Pulmonary artery endothelial cell (primary cell): ENCODE measurements around the gene GORASP1. TPM values are rescaled to one million over a fixed set of nuclear protein-coding genes. Genes with fewer than 3 reads are reported as not detected.
A peak's percentile ranks its signal among the peaks of the same experiment; 100 is the strongest.

Source experiments
- DNase-seq: peaks from one replicate; pipeline ENCODE4 v3.0.0-alpha.2; 2011; ENCODE audit warnings: low read depth, low spot score
- total RNA-seq: library from RNA; depleted of rRNA; stranded (reverse); fragments of >200 nt; gene quantifications from 2 replicates; pipeline ENCODE4 v1.2.3, GENCODE V29; 2014

The GORASP1 gene
- total RNA-seq: 39.0 and 44.8 TPM in 2 replicates

- peak; percentile 58 for DNase-seq
Observed at GRCh38 chr3:39107388-39108199, at the start of gene GORASP1, which contains the start of gene TTC21A. Gene GORASP1 (minus strand): TSS chr3:39107627. CDS start chr3:39107541, 86 bp downstream. Gene TTC21A (plus strand): TSS chr3:39107680. CDS start chr3:39107838, 158 bp downstream.

GRCh38 chr3:39156421-39156820 lies 49.0 kb upstream of the GORASP1 start:
- no peak for DNase-seq

- no peak for DNase-seq
Observed at GRCh38 chr3:39154280-39155021, 47.0 kb upstream of the GORASP1 start.

- DNase-seq: no peak
Observed at GRCh38 chr3:39153977-39154279, 46.5 kb upstream of the GORASP1 start.

- DNase-seq: peak; percentile 85
Observed at GRCh38 chr3:39150803-39151631, 43.6 kb upstream of the GORASP1 start.

GRCh38 chr3:39150148-39150802 lies 42.8 kb upstream of the GORASP1 start:
- DNase-seq: no peak

GRCh38 chr3:39149498-39150147 lies 42.2 kb upstream of the GORASP1 start:
- no peak for DNase-seq

GRCh38 chr3:39149059-39149455 lies 41.6 kb upstream of the GORASP1 start:
- DNase-seq: no peak

- DNase-seq: no peak
Observed at GRCh38 chr3:39148435-39149058, 41.1 kb upstream of the GORASP1 start.

GRCh38 chr3:39147711-39148434 lies 40.4 kb upstream of the GORASP1 start:
- DNase-seq: peak; percentile 66

- DNase-seq: peak; percentile 93
Observed at GRCh38 chr3:39146611-39147591, 39.5 kb upstream of the GORASP1 start.

GRCh38 chr3:39146083-39146501 lies 38.7 kb upstream of the GORASP1 start:
- DNase-seq: no peak

GRCh38 chr3:39144748-39145380 lies 37.4 kb upstream of the GORASP1 start:
- DNase-seq: no peak

GRCh38 chr3:39144095-39144747 lies 36.8 kb upstream of the GORASP1 start:
- no peak for DNase-seq

- no peak for DNase-seq
Observed at GRCh38 chr3:39143051-39143885, 35.8 kb upstream of the GORASP1 start.

- DNase-seq: no peak
Observed at GRCh38 chr3:39142067-39142466, 34.6 kb upstream of the GORASP1 start.
